Caco-2 (cell line): Measurements from ENCODE around the gene ABO. TPM values are rescaled to one million over a fixed set of nuclear protein-coding genes. Genes with fewer than 3 reads are reported as not detected.
"Not testable (repeated sequence)": the region's sequence is repeated elsewhere in the genome, so short reads cannot be mapped to it uniquely, and the experiment has no call there.

ENCODE experiments used
- BruUV-seq: library from RNA; stranded (reverse); fragments of 400-500 nt; replicated peaks from 2 replicates; lab custom pipeline; 2021; lab: Mats Ljungman, UMichigan
- CTCF ChIA-PET: fragments of 300-600 bp; sonication (Branson Sonifier 250); formaldehyde crosslinking; loops from one replicate; lab custom pipeline; 2022; ENCODE audit warnings: antibody characterized with exemption; lab: Charles Lee
- POLR2A ChIA-PET: fragments of 300-600 bp; sonication (Branson Sonifier 250); formaldehyde crosslinking; loops from one replicate; lab custom pipeline; 2022; ENCODE audit warnings: antibody characterized with exemption; lab: Charles Lee
- DNase-seq, 2 experiments: peaks; one replicate each; pipeline versions ENCODE4 v3.0.0 to v3.0.0-alpha.2; 2020 to 2022
- H3K27me3 ChIP-seq: replicated peaks from 2 replicates; pipeline ENCODE4 v1.6.0; 2011; ENCODE audit warnings: low read length; ENCODE audit not compliant: control insufficient read depth, insufficient read depth
- H3K36me3 ChIP-seq: 2 replicates; pipeline ENCODE4 v1.5.1; 2011; ENCODE audit warnings: low read length; ENCODE audit not compliant: control insufficient read depth, insufficient read depth
- H3K4me1 ChIP-seq: fragments of 250-450 bp; sonication (Bioruptor Pico); 2 replicates; pipeline ENCODE4 v1.5.1; 2020; ENCODE audit warnings: mild to moderate bottlenecking
- H3K4me3 ChIP-seq: 2 replicates; pipeline ENCODE4 v1.5.1; 2011; ENCODE audit warnings: low read depth, mild to moderate bottlenecking, control low read depth, low read length
- H3K9me3 ChIP-seq: fragments of 250-450 bp; sonication (Bioruptor Pico); 2 replicates; pipeline ENCODE4 v1.5.1; 2020; ENCODE audit warnings: mild to moderate bottlenecking, moderate library complexity
- H3K27ac Mint-ChIP-seq: one replicate; pipeline ENCODE4 v1.8.0; 2022; ENCODE audit warnings: mixed read lengths; ENCODE audit not compliant: unreplicated experiment
- H3K27me3 Mint-ChIP-seq: one replicate; pipeline ENCODE4 v1.8.0; 2022; ENCODE audit warnings: mixed read lengths; ENCODE audit not compliant: insufficient read depth, unreplicated experiment
- H3K36me3 Mint-ChIP-seq: one replicate; pipeline ENCODE4 v1.8.0; 2022; ENCODE audit warnings: mild to moderate bottlenecking, mixed read lengths; ENCODE audit not compliant: insufficient read depth, unreplicated experiment
- H3K4me1 Mint-ChIP-seq: one replicate; pipeline ENCODE4 v1.8.0; 2022; ENCODE audit warnings: low read depth, mixed read lengths; ENCODE audit not compliant: unreplicated experiment
- H3K4me3 Mint-ChIP-seq: one replicate; pipeline ENCODE4 v1.8.0; 2022; ENCODE audit warnings: mild to moderate bottlenecking, moderate library complexity, mixed read lengths; ENCODE audit not compliant: unreplicated experiment
- H3K9me3 Mint-ChIP-seq: one replicate; pipeline ENCODE4 v1.8.0; 2022; ENCODE audit warnings: mixed read lengths; ENCODE audit not compliant: unreplicated experiment
- CTCF ChIP-seq, 2 experiments: fragments of 200-600 bp in 1 of 2; IDR thresholded peaks; 1 replicate in 1 of 2; 2 replicates in 1 of 2; pipeline versions ENCODE4 v1.5.1 to v1.8.0; 2011 to 2022; ENCODE audit warnings: antibody characterized with exemption in 1 of 2, control low read depth in 1 of 2, inconsistent platforms in 1 of 2, low read depth in 1 of 2, low read length in 1 of 2, mild to moderate bottlenecking in 1 of 2, moderate library complexity in 1 of 2; ENCODE audit not compliant: insufficient read depth in 1 of 2, severe bottlenecking in 1 of 2, unreplicated experiment in 1 of 2
- intact Hi-C: fragments of 100-400 bp; cut with micrococcal nuclease; formaldehyde crosslinking; loops from one replicate; pipeline ENCODE4 v1.10.0; 2022; ENCODE audit not compliant: unreplicated experiment
- total RNA-seq: library from RNA; stranded (reverse); gene quantifications from 2 replicates; pipeline ENCODE4 v1.2.3, GENCODE V29; 2022

Gene ABO
- total RNA-seq, 1 experiment from 2014 or later: not detected

- H3K27ac Mint-ChIP-seq: no peak overlapping the region
- ChIA-PET CTCF (no interaction called here), POLR2A (no interaction called here)
- Histone ChIP-seq H3K9me3 (no peaks in the 10 kb centered on the region), H3K36me3 (no peaks in the 10 kb centered on the region), H3K27me3 (no peaks in the 10 kb centered on the region), H3K4me1 (no peaks in the 10 kb centered on the region), H3K4me3 (no peak overlapping the region)
- no peak for TF ChIP-seq CTCF (IDR thresholded peaks at IDR 0.05; ENCODE audit: insufficient read depth in 1 of 2, low read depth in 1 of 2, low read length in 1 of 2, severe bottlenecking in 1 of 2, unreplicated experiment in 1 of 2)
- H3K4me3 Mint-ChIP-seq: no peak overlapping the region
- no peaks in the 10 kb centered on the region for H3K9me3 Mint-ChIP-seq
- DNase-seq: no peak
- H3K4me1 Mint-ChIP-seq: no peaks in the 10 kb centered on the region
- intact Hi-C loops: no loop called here
- H3K27me3 Mint-ChIP-seq: peaks cover 2% of the 10 kb centered on the region
- no TSS peak for BruUV-seq
- no peaks in the 10 kb centered on the region for H3K36me3 Mint-ChIP-seq
Observed at GRCh38 chr9:133207540-133208170, 67.3 kb downstream of the ABO start.

- no peaks in the 10 kb centered on the region for H3K4me1 Mint-ChIP-seq
- POLR2A ChIA-PET: no interaction called here
- BruUV-seq: no TSS peak
- H3K9me3 ChIP-seq: no peaks in the 10 kb centered on the region
- no peaks in the 10 kb centered on the region for H3K27me3 ChIP-seq
- no peaks in the 10 kb centered on the region for H3K36me3 ChIP-seq
- no peak overlapping the region for H3K4me3 ChIP-seq
- no peaks in the 10 kb centered on the region for H3K9me3 Mint-ChIP-seq
- no peak overlapping the region for H3K27ac Mint-ChIP-seq
- no peak for TF ChIP-seq CTCF (IDR thresholded peaks at IDR 0.05; ENCODE audit: insufficient read depth in 1 of 2, low read depth in 1 of 2, low read length in 1 of 2, severe bottlenecking in 1 of 2, unreplicated experiment in 1 of 2)
- CTCF ChIA-PET: no interaction called here
- DNase-seq: no peak
- H3K4me1 ChIP-seq: no peaks in the 10 kb centered on the region
- no peaks in the 10 kb centered on the region for H3K36me3 Mint-ChIP-seq
- H3K27me3 Mint-ChIP-seq: peaks cover 2% of the 10 kb centered on the region
- no peak overlapping the region for H3K4me3 Mint-ChIP-seq
- intact Hi-C loops: no loop called here
Observed at GRCh38 chr9:133207021-133207531, 67.9 kb downstream of the ABO start.

GRCh38 chr9:133205996-133206931 is 68.7 kb downstream of the ABO start:
- intact Hi-C loops: no loop called here
- H3K36me3 Mint-ChIP-seq: no peaks in the 10 kb centered on the region

GRCh38 chr9:133205481-133205887 is 69.5 kb downstream of the ABO start:
- not testable (repeated sequence) for DNase-seq

More at GRCh38 chr9:133205996-133206931, 68.7 kb downstream of the ABO start:
- Mint-ChIP-seq H3K4me3 (no peak overlapping the region), H3K27me3 (peaks cover 2% of the 10 kb centered on the region), H3K9me3 (no peaks in the 10 kb centered on the region), H3K4me1 (no peaks in the 10 kb centered on the region), H3K27ac (no peak overlapping the region)
- Histone ChIP-seq H3K27me3 (no peaks in the 10 kb centered on the region), H3K36me3 (no peaks in the 10 kb centered on the region), H3K4me1 (no peaks in the 10 kb centered on the region), H3K9me3 (no peaks in the 10 kb centered on the region), H3K4me3 (no peak overlapping the region)
- POLR2A ChIA-PET: no interaction called here
- no peak for TF ChIP-seq CTCF (IDR thresholded peaks at IDR 0.05; ENCODE audit: insufficient read depth in 1 of 2, low read depth in 1 of 2, low read length in 1 of 2, severe bottlenecking in 1 of 2, unreplicated experiment in 1 of 2)
- BruUV-seq: no TSS peak
- no peak for DNase-seq
- CTCF ChIA-PET: no interaction called here

More at GRCh38 chr9:133205481-133205887, 69.5 kb downstream of the ABO start:
- intact Hi-C loops, BruUV-seq, H3K27me3 Mint-ChIP-seq, POLR2A ChIA-PET, H3K36me3 ChIP-seq, H3K4me3 ChIP-seq, H3K27me3 ChIP-seq, H3K4me1 Mint-ChIP-seq, H3K9me3 Mint-ChIP-seq, H3K9me3 ChIP-seq, H3K36me3 Mint-ChIP-seq, H3K4me1 ChIP-seq, H3K27ac Mint-ChIP-seq, H3K4me3 Mint-ChIP-seq, CTCF ChIA-PET: not testable (repeated sequence)
